NB4 (cell line): ENCODE data around the gene PTN.

Experiments used
- MAX ChIP-seq: IDR thresholded peaks from 2 replicates; pipeline ENCODE4 v1.6.1; 2011; ENCODE audit warnings: low read depth, low read length
- MYC ChIP-seq: IDR thresholded peaks from 2 replicates; pipeline ENCODE4 v1.6.1; 2011; ENCODE audit warnings: low read depth, low read length
- POLR2A ChIP-seq: IDR thresholded peaks from 2 replicates; pipeline ENCODE4 v1.6.1; 2011; ENCODE audit warnings: mild to moderate bottlenecking; ENCODE audit not compliant: insufficient read length; ENCODE audit errors: extremely low read depth
- TF ChIP-seq, protein P1 (sequence below): IDR thresholded peaks from one replicate; pipeline ENCODE4 v1.5.1; 2012; ENCODE audit warnings: low read depth, low read length

GRCh38 chr7:137221467-137221866 lies 122.1 kb downstream of the PTN start:
- TF ChIP-seq MAX = no peak
- TF ChIP-seq, protein P1, sequence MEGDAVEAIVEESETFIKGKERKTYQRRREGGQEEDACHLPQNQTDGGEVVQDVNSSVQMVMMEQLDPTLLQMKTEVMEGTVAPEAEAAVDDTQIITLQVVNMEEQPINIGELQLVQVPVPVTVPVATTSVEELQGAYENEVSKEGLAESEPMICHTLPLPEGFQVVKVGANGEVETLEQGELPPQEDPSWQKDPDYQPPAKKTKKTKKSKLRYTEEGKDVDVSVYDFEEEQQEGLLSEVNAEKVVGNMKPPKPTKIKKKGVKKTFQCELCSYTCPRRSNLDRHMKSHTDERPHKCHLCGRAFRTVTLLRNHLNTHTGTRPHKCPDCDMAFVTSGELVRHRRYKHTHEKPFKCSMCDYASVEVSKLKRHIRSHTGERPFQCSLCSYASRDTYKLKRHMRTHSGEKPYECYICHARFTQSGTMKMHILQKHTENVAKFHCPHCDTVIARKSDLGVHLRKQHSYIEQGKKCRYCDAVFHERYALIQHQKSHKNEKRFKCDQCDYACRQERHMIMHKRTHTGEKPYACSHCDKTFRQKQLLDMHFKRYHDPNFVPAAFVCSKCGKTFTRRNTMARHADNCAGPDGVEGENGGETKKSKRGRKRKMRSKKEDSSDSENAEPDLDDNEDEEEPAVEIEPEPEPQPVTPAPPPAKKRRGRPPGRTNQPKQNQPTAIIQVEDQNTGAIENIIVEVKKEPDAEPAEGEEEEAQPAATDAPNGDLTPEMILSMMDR = no peak
- no peak for TF ChIP-seq POLR2A
- TF ChIP-seq MYC = no peak
